ENCODE data around the gene DNMT3A. TPM values are rescaled to one million over a fixed set of nuclear protein-coding genes. Genes with fewer than 3 reads are reported as not detected.

The DNMT3A gene
- total RNA-seq, 1 donor from 2014 or later = 101 TPM

- no peaks in the 10 kb centered on the region for H3K36me3 Mint-ChIP-seq (ENCODE audit: low read depth)
- no peaks in the 10 kb centered on the region for H3K4me1 Mint-ChIP-seq (ENCODE audit: low read depth)
- H3K27ac Mint-ChIP-seq = no peak overlapping the region
- intact Hi-C loops (cut with micrococcal nuclease) = no loop called here
- no peak overlapping the region for H3K4me3 Mint-ChIP-seq
- no peak for DNase-seq (ENCODE audit: low spot score)
- no peaks in the 10 kb centered on the region for H3K9me3 Mint-ChIP-seq
- peaks cover 9% of the 10 kb centered on the region for H3K27me3 Mint-ChIP-seq (ENCODE audit: insufficient read depth)
Measured at GRCh38 chr2:25188405-25188804, 153.3 kb downstream of the DNMT3A start.

GRCh38 chr2:25187729-25188350, 153.9 kb downstream of the DNMT3A start:
- H3K36me3 Mint-ChIP-seq (ENCODE audit: low read depth) = no peaks in the 10 kb centered on the region
- no peaks in the 10 kb centered on the region for H3K9me3 Mint-ChIP-seq
- intact Hi-C loops (cut with micrococcal nuclease) = no loop called here
- H3K27me3 Mint-ChIP-seq (ENCODE audit: insufficient read depth) = peaks cover 9% of the 10 kb centered on the region
- H3K27ac Mint-ChIP-seq = no peak overlapping the region
- H3K4me1 Mint-ChIP-seq (ENCODE audit: low read depth) = no peaks in the 10 kb centered on the region
- H3K4me3 Mint-ChIP-seq = no peak overlapping the region
- DNase-seq (ENCODE audit: low spot score) = no peak

GRCh38 chr2:25184254-25184653, 157.5 kb downstream of the DNMT3A start:
- Mint-ChIP-seq H3K27ac (no peak overlapping the region), H3K9me3 (no peaks in the 10 kb centered on the region), H3K4me1 (ENCODE audit: low read depth) (no peaks in the 10 kb centered on the region), H3K36me3 (ENCODE audit: low read depth) (no peaks in the 10 kb centered on the region), H3K4me3 (no peak overlapping the region), H3K27me3 (ENCODE audit: insufficient read depth) (peaks cover 14% of the 10 kb centered on the region)
- DNase-seq (ENCODE audit: low spot score) = no peak
- intact Hi-C loops (cut with micrococcal nuclease) = no loop called here

- Mint-ChIP-seq H3K27ac (no peak overlapping the region), H3K4me3 (no peak overlapping the region), H3K36me3 (ENCODE audit: low read depth) (no peaks in the 10 kb centered on the region), H3K27me3 (ENCODE audit: insufficient read depth) (peaks cover 13% of the 10 kb centered on the region), H3K9me3 (no peaks in the 10 kb centered on the region), H3K4me1 (ENCODE audit: low read depth) (no peaks in the 10 kb centered on the region)
- intact Hi-C loops (cut with micrococcal nuclease) = no loop called here
- DNase-seq (ENCODE audit: low spot score) = no peak
Measured at GRCh38 chr2:25178976-25179375, 162.7 kb downstream of the DNMT3A start.

Other genes with a start within 250 kb of the DNMT3A start
- 5.0 and 5.9 TPM in 2 replicates for gene POMC, start 173.3 kb downstream of the DNMT3A start, total RNA-seq